ENCODE measurements around the gene DHCR24.

Gene DHCR24

GRCh38 chr1:54844564-54844963 lies 42.4 kb downstream of the DHCR24 start:
- DNase-seq: no peak

- no peak for DNase-seq
These were observed 43.5 kb downstream of the DHCR24 start for GRCh38 chr1:54843449-54843848.

GRCh38 chr1:54842963-54843362 lies 44.0 kb downstream of the DHCR24 start:
- no peak for DNase-seq

- DNase-seq: no peak
These were observed 44.6 kb downstream of the DHCR24 start for GRCh38 chr1:54842206-54842915.

- DNase-seq: no peak
These were observed 47.2 kb downstream of the DHCR24 start for GRCh38 chr1:54839824-54840223.

- DNase-seq: no peak
These were observed 48.3 kb downstream of the DHCR24 start for GRCh38 chr1:54838565-54839180.

- DNase-seq: no peak
These were observed 49.8 kb downstream of the DHCR24 start for GRCh38 chr1:54837002-54837853.

- DNase-seq: no peak
These were observed 50.4 kb downstream of the DHCR24 start for GRCh38 chr1:54836594-54836993.

- no peak for DNase-seq
These were observed 51.0 kb downstream of the DHCR24 start for GRCh38 chr1:54835970-54836369.

GRCh38 chr1:54835131-54835898 lies 51.7 kb downstream of the DHCR24 start:
- no peak for DNase-seq

GRCh38 chr1:54834007-54834541 lies 52.9 kb downstream of the DHCR24 start:
- DNase-seq: no peak

GRCh38 chr1:54833121-54833520 lies 53.9 kb downstream of the DHCR24 start:
- no peak for DNase-seq

- DNase-seq: no peak
These were observed 60.7 kb downstream of the DHCR24 start for GRCh38 chr1:54826226-54826816.

GRCh38 chr1:54825696-54826095 lies 61.3 kb downstream of the DHCR24 start:
- no peak for DNase-seq

- no peak for DNase-seq
These were observed 63.3 kb downstream of the DHCR24 start for GRCh38 chr1:54823670-54824069.

GRCh38 chr1:54819733-54820132 lies 67.3 kb downstream of the DHCR24 start:
- no peak for DNase-seq

GRCh38 chr1:54819195-54819536 lies 67.8 kb downstream of the DHCR24 start:
- DNase-seq: no peak

GRCh38 chr1:54818461-54819194 lies 68.4 kb downstream of the DHCR24 start:
- DNase-seq: no peak

- no peak for DNase-seq
These were observed 70.0 kb downstream of the DHCR24 start for GRCh38 chr1:54816951-54817350.

GRCh38 chr1:54816130-54816529 lies 70.9 kb downstream of the DHCR24 start:
- no peak for DNase-seq

GRCh38 chr1:54815086-54815876 lies 71.7 kb downstream of the DHCR24 start:
- DNase-seq: no peak

Measured in suppressor macrophage (primary cell).